Gastroesophageal sphincter (tissue), 4 donors: ENCODE results near the gene BHLHE23. TPM values are rescaled to one million over a fixed set of nuclear protein-coding genes. Genes with fewer than 3 reads are reported as not detected.

ENCODE experiments used
- ATAC-seq: fragments of 150-250 bp; one replicate; pipeline ENCODE4 v1.9.1; 2016; ENCODE audit warnings: mild to moderate bottlenecking, moderate library complexity
- H3K27ac ChIP-seq, 4 donors: fragments of 200-600 bp; sonication (generic) in 3 of 4; 1 replicate in 3 of 4; 2 replicates in 1 of 4; pipeline ENCODE4 v1.5.1; 2016 to 2019
- H3K27me3 ChIP-seq: fragments of 200-600 bp; sonication (generic); one replicate; pipeline ENCODE4 v1.5.1; 2019
- H3K36me3 ChIP-seq, 2 donors: fragments of 200-600 bp; sonication (generic); one replicate each; pipeline ENCODE4 v1.5.1; 2019; ENCODE audit warnings: control low read depth in 1 of 2
- H3K4me1 ChIP-seq, 3 donors: fragments of 200-600 bp; sonication (generic); 1 replicate in 2 of 3; 2 replicates in 1 of 3; pipeline ENCODE4 v1.5.1; 2016 to 2019; ENCODE audit warnings: control low read depth in 2 of 3
- H3K4me3 ChIP-seq, 2 donors: fragments of 200-600 bp; sonication (generic); one replicate each; pipeline ENCODE4 v1.5.1; 2019; ENCODE audit warnings: mild to moderate bottlenecking in 1 of 2, moderate library complexity in 1 of 2
- H3K9me3 ChIP-seq, 3 donors: fragments of 200-600 bp; sonication (generic); one replicate each; pipeline ENCODE4 v1.5.1; 2017 to 2019; ENCODE audit warnings: control low read depth in 2 of 3
- CTCF ChIP-seq, 4 experiments: fragments of 200-600 bp in 2 of 4; fragments of 450-650 bp in 2 of 4; sonication (generic) in 1 of 4; IDR thresholded peaks; one replicate each; pipeline ENCODE4 v1.5.1; 2017 to 2019; ENCODE audit warnings: antibody characterized with exemption in 4 of 4, mild to moderate bottlenecking in 2 of 4, moderate library complexity in 2 of 4
- EP300 ChIP-seq: sonication (generic); formaldehyde crosslinking; IDR thresholded peaks from one replicate; pipeline ENCODE4 v1.6.1; 2017; ENCODE audit warnings: antibody characterized with exemption, mild to moderate bottlenecking
- POLR2A ChIP-seq, 2 donors: fragments of 450-650 bp; IDR thresholded peaks; one replicate each; pipeline ENCODE4 v1.6.1; 2017; ENCODE audit warnings: antibody characterized with exemption in 2 of 2, mild to moderate bottlenecking in 2 of 2, moderate library complexity in 1 of 2
- POLR2AphosphoS5 ChIP-seq: sonication (generic); formaldehyde crosslinking; IDR thresholded peaks from one replicate; pipeline ENCODE4 v1.6.1; 2017; ENCODE audit warnings: antibody characterized with exemption
- WGBS, 2 donors: methylation state at CpG; one replicate each; pipeline ENCODE4 v1.1.5; 2018; ENCODE audit warnings: low coverage in 1 of 2; 5-methylcytosine and 5-hydroxymethylcytosine counted together
- total RNA-seq, 4 donors: library from RNA; depleted of rRNA; stranded (reverse); fragments of >200 nt; gene quantifications; one replicate each; pipeline ENCODE4 v1.1.0, GENCODE V29; 2016

BHLHE23 gene
- total RNA-seq, 4 donors from 2014 or later: not detected

DNA sequence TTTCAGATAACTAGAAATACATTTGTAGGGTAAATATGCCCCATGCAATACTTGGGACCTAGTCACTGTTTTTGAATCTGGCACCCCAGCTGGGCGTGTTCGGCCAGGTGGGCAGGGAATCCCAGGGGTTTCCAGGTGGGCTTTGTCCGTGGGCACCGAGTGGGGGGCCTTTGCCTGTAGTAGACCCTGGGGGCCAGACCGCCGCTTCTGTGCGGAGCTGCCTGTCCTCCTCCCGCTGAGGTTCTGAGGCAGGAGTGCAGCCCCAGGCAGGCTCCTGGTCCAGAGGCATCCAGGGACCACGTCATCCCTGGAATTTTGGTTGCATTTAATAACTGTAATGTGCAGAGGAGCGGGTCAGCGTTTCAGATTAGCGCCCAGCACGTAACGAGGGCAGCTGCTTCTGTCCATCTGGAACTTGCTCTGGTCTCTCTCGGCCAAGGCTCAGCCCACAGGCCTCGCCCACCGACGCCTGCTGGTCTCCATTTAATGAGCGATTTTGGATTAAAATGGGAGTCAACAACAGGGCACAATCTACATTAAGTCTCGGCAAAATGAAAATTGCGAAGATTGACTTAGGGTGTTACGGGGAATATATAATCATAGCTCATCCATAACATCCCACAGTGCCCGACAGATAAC lies 12.8 kb downstream of the BHLHE23 start:
- Histone ChIP-seq H3K27ac (no peak overlapping the region), H3K4me3 (no peak overlapping the region), H3K27me3 (peaks cover 88% of the 10 kb centered on the region), H3K9me3 (no peaks in the 10 kb centered on the region), H3K36me3 (no peaks in the 10 kb centered on the region), H3K4me1 (no peaks in the 10 kb centered on the region)
- TF ChIP-seq POLR2A (IDR thresholded peaks at IDR 0.05) (no peak), EP300 (no peak), CTCF (IDR thresholded peaks at IDR 0.05) (no peak), POLR2AphosphoS5 (no peak)
- 75 to 77% methylated on average over 2 to 8 of the region's 23 CpGs for WGBS, 2 donors
- ATAC-seq: no peak

GRCh38 chr20:62991863-62992262 lies 14.9 kb downstream of the BHLHE23 start:
- no peaks in the 10 kb centered on the region for H3K9me3 ChIP-seq
- no peaks in the 10 kb centered on the region for H3K36me3 ChIP-seq
- TF ChIP-seq POLR2AphosphoS5: no peak
- no peak for TF ChIP-seq CTCF (IDR thresholded peaks at IDR 0.05)
- no peak for TF ChIP-seq POLR2A (IDR thresholded peaks at IDR 0.05)
- TF ChIP-seq EP300: no peak
- no peak for ATAC-seq
- no peak overlapping the region for H3K4me3 ChIP-seq
- WGBS, 2 donors: 83 to 87% methylated on average over 5 to 6 of the region's 6 CpGs
- peaks cover 84% of the 10 kb centered on the region for H3K27me3 ChIP-seq
- no peak overlapping the region for H3K27ac ChIP-seq
- no peaks in the 10 kb centered on the region for H3K4me1 ChIP-seq

DNA sequence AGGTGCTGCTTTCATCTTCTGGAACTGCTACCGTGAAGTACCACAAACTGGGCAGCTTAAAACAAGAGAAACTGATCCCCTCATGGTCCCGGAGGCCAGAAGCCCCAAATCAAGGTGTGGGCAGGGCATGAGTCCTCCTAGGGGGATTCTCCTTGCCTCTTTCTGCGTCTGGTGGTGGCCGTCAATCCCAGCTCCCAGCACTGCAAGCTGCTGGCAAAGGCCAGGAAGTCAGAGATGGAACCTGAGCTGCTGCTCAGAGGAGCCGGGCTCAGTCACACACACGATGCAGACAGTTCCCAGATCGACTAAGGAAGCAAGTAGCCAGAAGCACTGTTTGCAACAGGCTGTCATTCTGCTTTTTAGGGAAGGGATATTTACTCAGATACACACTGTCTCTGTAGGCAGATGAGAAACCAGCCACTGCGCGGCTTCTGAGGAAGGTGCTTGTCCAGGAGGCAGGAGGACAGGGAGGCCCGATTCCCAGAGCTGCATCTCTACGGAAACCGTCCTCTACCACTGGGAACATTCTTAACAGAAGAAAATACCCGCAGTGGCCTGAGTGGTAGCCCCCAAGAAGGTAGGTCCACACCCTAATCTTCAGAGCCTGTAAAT lies 15.5 kb downstream of the BHLHE23 start:
- TF ChIP-seq EP300: no peak
- no peak for TF ChIP-seq POLR2AphosphoS5
- TF ChIP-seq POLR2A (IDR thresholded peaks at IDR 0.05): no peak
- TF ChIP-seq CTCF (IDR thresholded peaks at IDR 0.05): no peak
- no peaks in the 10 kb centered on the region for H3K36me3 ChIP-seq
- no peak for ATAC-seq
- H3K4me1 ChIP-seq: no peaks in the 10 kb centered on the region
- no peak overlapping the region for H3K4me3 ChIP-seq
- no peaks in the 10 kb centered on the region for H3K9me3 ChIP-seq
- no peak overlapping the region for H3K27ac ChIP-seq
- peaks cover 84% of the 10 kb centered on the region for H3K27me3 ChIP-seq
- 57 to 68% methylated on average over 3 to 7 of the region's 13 CpGs for WGBS, 2 donors

GRCh38 chr20:62990306-62990825 lies 16.4 kb downstream of the BHLHE23 start:
- no peaks in the 10 kb centered on the region for H3K4me1 ChIP-seq
- no peak overlapping the region for H3K4me3 ChIP-seq
- peaks cover 84% of the 10 kb centered on the region for H3K27me3 ChIP-seq
- ATAC-seq: no peak
- no peak overlapping the region for H3K27ac ChIP-seq
- H3K36me3 ChIP-seq: no peaks in the 10 kb centered on the region
- no peak for TF ChIP-seq POLR2A (IDR thresholded peaks at IDR 0.05)
- no peak for TF ChIP-seq CTCF (IDR thresholded peaks at IDR 0.05)
- TF ChIP-seq POLR2AphosphoS5: no peak
- no peak for TF ChIP-seq EP300
- H3K9me3 ChIP-seq: no peaks in the 10 kb centered on the region
- WGBS, 2 donors: 86% methylated on average over 7 of the region's 22 CpGs; no CpG with 5 or more reads in 1 of the 2 donors

DNA sequence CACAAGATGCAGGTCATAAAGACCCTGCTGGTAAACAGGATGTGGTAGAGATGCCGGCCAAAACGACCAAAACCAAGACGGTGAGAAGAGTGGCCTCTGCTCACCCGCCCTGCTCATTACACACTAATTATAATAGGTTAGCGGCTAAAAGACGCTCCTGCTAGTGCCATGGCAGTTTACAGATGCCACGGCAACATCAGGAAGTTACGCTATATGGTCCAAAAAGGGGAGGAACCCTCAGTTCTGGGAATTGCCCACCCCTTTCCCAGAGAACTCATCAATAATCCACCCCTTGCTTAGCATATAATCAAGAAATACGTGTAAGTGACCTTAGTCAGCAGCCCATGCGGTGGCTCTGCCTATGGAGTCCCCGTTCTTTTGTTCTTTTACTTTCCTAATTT lies 17.6 kb downstream of the BHLHE23 start:
- Histone ChIP-seq H3K27ac (no peak overlapping the region), H3K9me3 (no peaks in the 10 kb centered on the region), H3K27me3 (peaks cover 84% of the 10 kb centered on the region), H3K4me1 (no peaks in the 10 kb centered on the region), H3K36me3 (no peaks in the 10 kb centered on the region), H3K4me3 (peak overlapping the region in 1 of 2 donors; percentile 6)
- 65% methylated on average over 7 to 8 of the region's 11 CpGs for WGBS, 2 donors
- no peak for ATAC-seq
- TF ChIP-seq POLR2AphosphoS5 (no peak), CTCF (IDR thresholded peaks at IDR 0.05) (no peak)
